OCI-LY3 (cell line): ENCODE measurements around the gene ANKRD33B.

Experiments
- EZH2phosphoT487 ChIP-seq: fragments of 200-600 bp; shearing (Covaris generic); IDR thresholded peaks from 2 replicates; pipeline ENCODE4 v1.6.1; 2018; ENCODE audit warnings: antibody characterized with exemption, mixed run types, low read depth
- TF ChIP-seq, protein P1 (sequence below): fragments of 200-600, 300-600 bp; sonication (generic); IDR thresholded peaks from 2 replicates; pipeline ENCODE4 v1.5.1; 2014; ENCODE audit warnings: antibody characterized with exemption, low read length, low read depth

DNA sequence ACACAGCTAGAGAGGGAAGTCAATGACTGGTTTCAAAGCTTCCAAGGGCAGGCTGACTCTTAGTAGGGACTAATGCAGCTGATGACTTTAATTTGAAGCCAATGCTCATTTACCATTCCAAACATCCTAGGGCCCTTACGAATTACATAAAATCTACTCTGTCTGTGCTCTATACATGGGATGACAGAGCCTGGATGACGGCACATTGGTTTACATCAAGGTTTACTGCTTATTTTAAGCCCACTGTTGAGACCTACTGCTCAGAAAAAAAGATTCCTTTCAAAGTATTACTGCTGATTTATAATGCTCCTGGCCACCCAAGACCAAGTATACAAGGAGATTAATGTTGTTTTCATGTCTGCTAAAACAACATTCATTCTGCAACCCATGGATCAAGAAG is 123.0 kb downstream of the ANKRD33B start:
- TF ChIP-seq, protein P1, sequence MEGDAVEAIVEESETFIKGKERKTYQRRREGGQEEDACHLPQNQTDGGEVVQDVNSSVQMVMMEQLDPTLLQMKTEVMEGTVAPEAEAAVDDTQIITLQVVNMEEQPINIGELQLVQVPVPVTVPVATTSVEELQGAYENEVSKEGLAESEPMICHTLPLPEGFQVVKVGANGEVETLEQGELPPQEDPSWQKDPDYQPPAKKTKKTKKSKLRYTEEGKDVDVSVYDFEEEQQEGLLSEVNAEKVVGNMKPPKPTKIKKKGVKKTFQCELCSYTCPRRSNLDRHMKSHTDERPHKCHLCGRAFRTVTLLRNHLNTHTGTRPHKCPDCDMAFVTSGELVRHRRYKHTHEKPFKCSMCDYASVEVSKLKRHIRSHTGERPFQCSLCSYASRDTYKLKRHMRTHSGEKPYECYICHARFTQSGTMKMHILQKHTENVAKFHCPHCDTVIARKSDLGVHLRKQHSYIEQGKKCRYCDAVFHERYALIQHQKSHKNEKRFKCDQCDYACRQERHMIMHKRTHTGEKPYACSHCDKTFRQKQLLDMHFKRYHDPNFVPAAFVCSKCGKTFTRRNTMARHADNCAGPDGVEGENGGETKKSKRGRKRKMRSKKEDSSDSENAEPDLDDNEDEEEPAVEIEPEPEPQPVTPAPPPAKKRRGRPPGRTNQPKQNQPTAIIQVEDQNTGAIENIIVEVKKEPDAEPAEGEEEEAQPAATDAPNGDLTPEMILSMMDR, result no peak
- no peak for TF ChIP-seq EZH2phosphoT487
